Measurements from ENCODE around the gene TXNDC11.

DNA sequence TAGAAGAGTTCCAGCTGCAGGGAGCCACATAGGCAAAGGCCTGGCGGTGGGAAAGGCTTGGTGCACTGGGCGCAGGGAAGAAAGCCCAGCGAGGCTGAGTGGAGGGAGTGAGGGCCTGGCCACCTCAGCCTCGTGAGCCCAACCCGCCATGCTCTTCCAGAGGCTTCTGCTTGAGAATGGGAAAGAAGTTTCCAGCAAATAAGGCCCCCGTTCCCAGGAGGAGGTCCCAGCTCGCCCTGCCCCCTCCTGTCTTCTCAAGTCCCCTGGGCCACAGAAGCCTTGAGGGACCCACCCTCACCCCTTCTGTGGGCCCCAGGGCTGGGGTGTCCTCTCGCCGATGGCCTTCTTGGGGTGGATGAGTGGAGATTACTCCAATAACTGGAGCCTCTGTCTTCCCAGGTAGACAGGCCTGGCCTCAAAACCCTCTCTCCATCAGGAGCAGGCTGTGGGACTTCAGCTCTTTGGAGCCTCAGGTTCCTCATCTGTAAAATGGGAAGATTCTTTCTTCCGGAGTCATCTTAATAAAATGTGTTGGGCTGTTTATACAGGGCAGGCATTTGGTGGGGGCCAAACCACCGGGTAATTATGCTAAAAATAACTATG, 75.3 kb downstream of the TXNDC11 start:
- TF ChIP-seq POLR2AphosphoS5 (IDR thresholded peaks at IDR 0.05; ENCODE audit: low read depth, low read length) (no peak), POLR2A (IDR thresholded peaks at IDR 0.05; ENCODE audit: low read depth, low read length) (no peak)
